GM12878 (cell line): Measurements from ENCODE around the gene GPR75. TPM values are rescaled to one million over a fixed set of nuclear protein-coding genes. Genes with fewer than 3 reads are reported as not detected.

Experiments used
- ATAC-seq: fragments of 200-7000 bp; cut with Tn5 transposase; 3 replicates; pipeline ENCODE4 v1.9.1; 2020; ENCODE audit warnings: mild to moderate bottlenecking, moderate library complexity
- BruUV-seq: library from RNA; stranded (reverse); fragments of 400-500 nt; replicated peaks from 2 replicates; lab custom pipeline; 2021; lab: Mats Ljungman, UMichigan
- CTCF ChIA-PET: fragments of 300-600 bp; sonication (Branson Sonifier 250); formaldehyde crosslinking; extraction: SDS; loops from one replicate; lab custom pipeline; 2021; ENCODE audit warnings: inconsistent platforms; lab: Yijun Ruan, JAX
- POLR2A ChIA-PET: fragments of 350-600 bp; formaldehyde crosslinking; extraction: SDS; loops from one replicate; lab custom pipeline; 2021; ENCODE audit warnings: inconsistent platforms; lab: Charles Lee
- RAD21 ChIA-PET: fragments of 300-600 bp; sonication (Branson Sonifier 250); formaldehyde crosslinking; loops from one replicate; lab custom pipeline; 2023; ENCODE audit warnings: antibody characterized with exemption; ENCODE audit not compliant: unreplicated experiment; lab: Charles Lee
- SMC1A ChIA-PET: fragments of 300-600 bp; sonication (Branson Sonifier 250); formaldehyde crosslinking; loops from one replicate; lab custom pipeline; 2023; ENCODE audit not compliant: unreplicated experiment, uncharacterized antibody; lab: Charles Lee
- DNase-seq: peaks from one replicate; pipeline ENCODE4 v3.0.0-alpha.2; 2011; ENCODE audit warnings: low read depth, low spot score
- FAIRE-seq: peaks from 3 replicates; lab custom pipeline; 2011; peaks lifted over from hg19 to GRCh38; lab: Jason Lieb, UNC
- H2AFZ ChIP-seq: 2 replicates; pipeline ENCODE4 v1.6.0; 2011; ENCODE audit warnings: low read depth, low read length, control low read depth; ENCODE audit not compliant: control insufficient read depth
- H3K27ac ChIP-seq: 2 replicates; pipeline ENCODE4 v1.5.1; 2011; ENCODE audit warnings: control low read depth; ENCODE audit not compliant: control insufficient read depth, insufficient read depth
- H3K27me3 ChIP-seq, 2 experiments: replicated peaks in 1 of 2; 2 replicates each; pipeline versions ENCODE4 v1.6.0 to v1.6.1; 2011; ENCODE audit warnings: low read length in 1 of 2; ENCODE audit not compliant: control insufficient read depth in 2 of 2, insufficient read depth in 2 of 2
- H3K36me3 ChIP-seq, 2 experiments: 2 replicates each; pipeline ENCODE4 v1.5.1; 2011; ENCODE audit warnings: low read length in 1 of 2; ENCODE audit not compliant: control insufficient read depth in 2 of 2, insufficient read depth in 2 of 2
- H3K4me1 ChIP-seq: 2 replicates; pipeline ENCODE4 v1.6.1; 2011; ENCODE audit warnings: mild to moderate bottlenecking, low read length, moderate library complexity, mixed read lengths; ENCODE audit not compliant: control insufficient read depth, insufficient read depth
- H3K4me2 ChIP-seq: 2 replicates; pipeline ENCODE4 v1.6.0; 2011; ENCODE audit warnings: control low read depth; ENCODE audit not compliant: control insufficient read depth, insufficient read depth
- H3K4me3 ChIP-seq: fragments of 200-600 bp; sonication (generic); 2 replicates; pipeline ENCODE4 v1.5.1; 2016
- H3K79me2 ChIP-seq: 2 replicates; pipeline ENCODE4 v1.6.0; 2011; ENCODE audit warnings: low read length; ENCODE audit not compliant: control insufficient read depth, insufficient read depth
- H3K9ac ChIP-seq: 2 replicates; pipeline ENCODE4 v1.8.0; 2011; ENCODE audit warnings: low read length, control low read depth, mixed read lengths; ENCODE audit not compliant: control insufficient read depth, insufficient read depth
- H3K9me3 ChIP-seq: replicated peaks from 3 replicates; pipeline ENCODE4 v1.5.1; 2011; ENCODE audit warnings: mild to moderate bottlenecking, low read length; ENCODE audit not compliant: control insufficient read depth, insufficient read depth
- H4K20me1 ChIP-seq: 2 replicates; pipeline ENCODE4 v1.6.0; 2011; ENCODE audit not compliant: control insufficient read depth, insufficient read depth
- CREM ChIP-seq: IDR thresholded peaks from 2 replicates; pipeline ENCODE4 v1.6.1; 2014; ENCODE audit warnings: antibody characterized with exemption, low read depth
- E4F1 ChIP-seq: fragments of 450-650 bp; IDR thresholded peaks from 2 replicates; pipeline ENCODE4 v1.6.1; 2018; ENCODE audit warnings: borderline replicate concordance, mild to moderate bottlenecking; ENCODE audit not compliant: partially characterized antibody
- HDGF ChIP-seq: fragments of 450-650 bp; IDR thresholded peaks from 2 replicates; pipeline ENCODE4 v1.6.1; 2016; ENCODE audit warnings: antibody characterized with exemption
- JUNB ChIP-seq: IDR thresholded peaks from 2 replicates; pipeline ENCODE4 v1.6.1; 2016; ENCODE audit warnings: antibody characterized with exemption, mild to moderate bottlenecking
- NFXL1 ChIP-seq: fragments of 450-650 bp; IDR thresholded peaks from 2 replicates; pipeline ENCODE4 v1.6.1; 2017; ENCODE audit warnings: antibody characterized with exemption, mild to moderate bottlenecking, borderline replicate concordance
- PKNOX1 ChIP-seq: fragments of 450-650 bp; IDR thresholded peaks from 2 replicates; pipeline ENCODE4 v1.6.1; 2016; ENCODE audit warnings: mild to moderate bottlenecking
- USF2 ChIP-seq: IDR thresholded peaks from 2 replicates; pipeline ENCODE4 v1.6.1; 2011; ENCODE audit warnings: low read depth, low read length, improper control_type of control experiment, borderline replicate concordance
- ZNF687 ChIP-seq: fragments of 450-650 bp; IDR thresholded peaks from 2 replicates; pipeline ENCODE4 v1.6.1; 2017; ENCODE audit warnings: mild to moderate bottlenecking, moderate library complexity
- WGBS: methylation state at CpG from one replicate; pipeline ENCODE4 v1.1.6; 2016; ENCODE audit warnings: low lambda C conversion rate; ENCODE audit not compliant: insufficient replicate concordance, insufficient coverage; ENCODE audit errors: missing lambda C conversion rate; 5-methylcytosine and 5-hydroxymethylcytosine counted together
- in situ Hi-C: fragments of 300-500 bp; cut with MboI; formaldehyde crosslinking; loops from 9 replicates; pipeline ENCODE4 v1.14.3; 2018; ENCODE audit warnings: mixed read lengths
- intact Hi-C: fragments of 100-400 bp; cut with micrococcal nuclease; formaldehyde crosslinking; loops from one replicate; pipeline ENCODE4 v1.14.2; 2022; ENCODE audit not compliant: unreplicated experiment
- polyA plus RNA-seq, 11 experiments: library from polyadenylated mRNA; depleted of rRNA in 4 of 11; unstranded in 6 of 11; stranded (reverse) in 5 of 11; fragments of >200 nt; fragmentation: Nextera tagmentation in 4 of 11; fragmentation: Illumina TruSeq in 1 of 11; extraction: Ambion mirVana in 4 of 11; extraction: Trizol in 1 of 11; gene quantifications; 1 replicate in 1 of 11; 2 replicates in 10 of 11; pipeline versions ENCODE4 v1.2.1 to v1.2.3, GENCODE V29; 2011 to 2016; ENCODE audit warnings: inconsistent platforms in 2 of 11, missing spikeins in 2 of 11, low read depth in 1 of 11
- total RNA-seq, 4 experiments: library from RNA; depleted of rRNA in 3 of 4; stranded (reverse); fragments of >200 nt in 3 of 4; fragmentation: Illumina TruSeq in 1 of 4; extraction: Trizol in 1 of 4; gene quantifications; 2 replicates each; pipeline versions ENCODE4 v1.2.1 to v1.2.3, GENCODE V29; 2013 to 2021

GPR75 gene
- total and polyA plus RNA-seq, 10 of the 15 experiments (the other 5 are each of a cell fraction or from before 2014, with no cell fraction given): 0.02 to 3.5 (median 2.3) TPM; not detected in 2

GRCh38 chr2:53881360-53881759 is 21.6 kb upstream of the GPR75 start:
- CTCF ChIA-PET: no interaction called here
- Histone ChIP-seq H3K27ac (no peak overlapping the region), H3K9ac (no peak overlapping the region), H3K4me1 (no peaks in the 10 kb centered on the region), H2AFZ (no peak overlapping the region), H3K36me3 (peaks cover 0 to 17% of the 10 kb centered on the region in 2 experiments; a peak in 2 of 4 replicates), H3K79me2 (no peaks in the 10 kb centered on the region), H3K27me3 (no peaks in the 10 kb centered on the region), H3K4me2 (no peak overlapping the region), H4K20me1 (no peaks in the 10 kb centered on the region), H3K9me3 (no peaks in the 10 kb centered on the region), H3K4me3 (no peak overlapping the region)
- DNase-seq: no peak
- WGBS: 83% methylated on average over 2 of the region's 2 CpGs
- intact Hi-C loops: loop anchor here (5.0 kb wide), 1 partner anchor 521 kb away; no protein-coding TSS in a partner anchor
- TF ChIP-seq USF2: no peak
- TF ChIP-seq PKNOX1: no peak
- TF ChIP-seq JUNB: no peak
- TF ChIP-seq E4F1: no peak
- no peak for TF ChIP-seq HDGF
- TF ChIP-seq ZNF687: no peak
- no peak for TF ChIP-seq NFXL1
- TF ChIP-seq CREM: no peak
- FAIRE-seq: no peak
- RAD21 ChIA-PET: no interaction called here
- SMC1A ChIA-PET: no interaction called here
- no TSS peak for BruUV-seq
- in situ Hi-C loops: no loop called here
- POLR2A ChIA-PET: interaction anchor here (0.6 kb wide), 1 partner anchor 636 kb away, joined by 3 read pairs; no protein-coding TSS in a partner anchor
- no peak for ATAC-seq
